ENCODE measurements around the gene KIAA1671.
"Not testable (repeated sequence)": the region's sequence is repeated elsewhere in the genome, so short reads cannot be mapped to it uniquely, and the experiment has no call there.

Gene KIAA1671

GRCh38 chr22:25207553-25208157 is 255.1 kb downstream of the KIAA1671 start:
- no peak for DNase-seq

GRCh38 chr22:25208328-25208727 is 255.8 kb downstream of the KIAA1671 start:
- DNase-seq = no peak

GRCh38 chr22:25208743-25209505 is 256.4 kb downstream of the KIAA1671 start:
- no peak for DNase-seq

- no peak for DNase-seq
Measured at GRCh38 chr22:25210793-25211192, 258.3 kb downstream of the KIAA1671 start.

- DNase-seq = no peak
Measured at GRCh38 chr22:25212337-25212736, 259.8 kb downstream of the KIAA1671 start.

GRCh38 chr22:25213221-25213620 is 260.7 kb downstream of the KIAA1671 start:
- DNase-seq = no peak

- no peak for DNase-seq
Measured at GRCh38 chr22:25216230-25216629, 263.7 kb downstream of the KIAA1671 start.

GRCh38 chr22:25219211-25219689 is 266.7 kb downstream of the KIAA1671 start, which contains the start of gene CRYBB2:
Gene CRYBB2, plus strand, starts transcription at chr22:25219639. Its CDS starts 1,791 bp downstream, at chr22:25221430.
- no peak for DNase-seq

GRCh38 chr22:25219948-25220442 is 267.5 kb downstream of the KIAA1671 start:
- DNase-seq = no peak

- no peak for DNase-seq
Measured at GRCh38 chr22:25221790-25222189, 269.3 kb downstream of the KIAA1671 start.

GRCh38 chr22:25223269-25223850 is 270.8 kb downstream of the KIAA1671 start:
- DNase-seq = peak; percentile 68

GRCh38 chr22:25228822-25229221 is 276.3 kb downstream of the KIAA1671 start:
- no peak for DNase-seq

GRCh38 chr22:25230760-25231159 is 278.2 kb downstream of the KIAA1671 start:
- not testable (repeated sequence) for DNase-seq

- DNase-seq = no peak
Measured at GRCh38 chr22:25232301-25232700, 279.8 kb downstream of the KIAA1671 start.

GRCh38 chr22:25233706-25234105 is 281.2 kb downstream of the KIAA1671 start:
- not testable (repeated sequence) for DNase-seq

- peak; percentile 92 for DNase-seq
Measured at GRCh38 chr22:25235547-25236290, 283.2 kb downstream of the KIAA1671 start.

- no peak for DNase-seq
Measured at GRCh38 chr22:25236417-25236816, 283.9 kb downstream of the KIAA1671 start.

GRCh38 chr22:25237503-25237902 is 285.0 kb downstream of the KIAA1671 start:
- DNase-seq = no peak

GRCh38 chr22:25238058-25238457 is 285.5 kb downstream of the KIAA1671 start:
- not testable (repeated sequence) for DNase-seq
